H9 (cell line): Measurements from ENCODE around the gene CENPC. TPM values are rescaled to one million over a fixed set of nuclear protein-coding genes. Genes with fewer than 3 reads are reported as not detected.

Source experiments
- DNase-seq: peaks from one replicate; pipeline ENCODE4 v3.0.0-alpha.2; 2017
- H2AFZ ChIP-seq: one replicate; pipeline ENCODE4 v1.6.1; 2013; ENCODE audit warnings: mild to moderate bottlenecking, low read length, control low read depth, moderate library complexity
- H2AK5ac ChIP-seq: 2 replicates; pipeline ENCODE4 v1.6.1; 2013; ENCODE audit warnings: low read length, control low read depth, mixed read lengths; ENCODE audit not compliant: insufficient read length
- H2BK120ac ChIP-seq: one replicate; pipeline ENCODE4 v1.6.1; 2013; ENCODE audit warnings: low read depth, mild to moderate bottlenecking, low read length, control low read depth, inconsistent platforms; ENCODE audit not compliant: poor library complexity, severe bottlenecking
- H2BK12ac ChIP-seq: 2 replicates; pipeline ENCODE4 v1.6.1; 2013; ENCODE audit warnings: low read length, control low read depth, mixed read lengths, low read depth; ENCODE audit not compliant: insufficient read length
- H2BK15ac ChIP-seq: 2 replicates; pipeline ENCODE4 v1.6.1; 2013; ENCODE audit warnings: low read depth, low read length, control low read depth
- H2BK20ac ChIP-seq: one replicate; pipeline ENCODE4 v1.6.1; 2013; ENCODE audit warnings: low read depth, mild to moderate bottlenecking, low read length, control low read depth, inconsistent platforms; ENCODE audit not compliant: poor library complexity, severe bottlenecking
- H2BK5ac ChIP-seq: 2 replicates; pipeline ENCODE4 v1.6.1; 2013; ENCODE audit warnings: low read length, control low read depth, mixed read lengths; ENCODE audit not compliant: insufficient read length
- H3K14ac ChIP-seq: 2 replicates; pipeline ENCODE4 v1.6.1; 2013; ENCODE audit warnings: low read length, control low read depth; ENCODE audit not compliant: insufficient read depth
- H3K18ac ChIP-seq: 2 replicates; pipeline ENCODE4 v1.6.1; 2013; ENCODE audit warnings: low read depth, mild to moderate bottlenecking, mixed read lengths, low read length, control low read depth; ENCODE audit not compliant: insufficient read length
- H3K23ac ChIP-seq: 2 replicates; pipeline ENCODE4 v1.6.1; 2013; ENCODE audit warnings: low read length, control low read depth, mixed read lengths, low read depth; ENCODE audit not compliant: insufficient read length
- H3K23me2 ChIP-seq: 2 replicates; pipeline ENCODE4 v1.6.1; 2013; ENCODE audit warnings: low read depth, mild to moderate bottlenecking, mixed read lengths, low read length, control low read depth; ENCODE audit not compliant: insufficient read length, poor library complexity, severe bottlenecking
- H3K27ac ChIP-seq: 2 replicates; pipeline ENCODE4 v1.5.1; 2013; ENCODE audit warnings: low read length, control low read depth, mixed read lengths, low read depth; ENCODE audit not compliant: insufficient read length
- H3K27me3 ChIP-seq: 2 replicates; pipeline ENCODE4 v1.6.1; 2013; ENCODE audit warnings: low read length, control low read depth, inconsistent platforms; ENCODE audit not compliant: insufficient read depth
- H3K4ac ChIP-seq: 2 replicates; pipeline ENCODE4 v1.6.1; 2013; ENCODE audit warnings: low read depth, mild to moderate bottlenecking, control low read depth, inconsistent platforms, low read length, moderate library complexity
- H3K4me1 ChIP-seq: 2 replicates; pipeline ENCODE4 v1.6.1; 2013; ENCODE audit warnings: low read length, control low read depth, inconsistent platforms; ENCODE audit not compliant: insufficient read depth
- H3K4me2 ChIP-seq: 2 replicates; pipeline ENCODE4 v1.6.1; 2013; ENCODE audit warnings: low read length, control low read depth, mixed read lengths; ENCODE audit not compliant: insufficient read length, insufficient read depth
- H3K56ac ChIP-seq: 2 replicates; pipeline ENCODE4 v1.6.1; 2013; ENCODE audit warnings: low read depth, mild to moderate bottlenecking, mixed read lengths, low read length, control low read depth; ENCODE audit not compliant: insufficient read length
- H3K79me1 ChIP-seq: 2 replicates; pipeline ENCODE4 v1.6.1; 2013; ENCODE audit warnings: low read depth, mild to moderate bottlenecking, moderate library complexity, low read length, control low read depth, inconsistent platforms; ENCODE audit not compliant: insufficient read depth, poor library complexity, severe bottlenecking
- H3K79me2 ChIP-seq: 2 replicates; pipeline ENCODE4 v1.6.1; 2013; ENCODE audit warnings: low read length, control low read depth, inconsistent platforms; ENCODE audit not compliant: insufficient read depth
- H3K9ac ChIP-seq: 2 replicates; pipeline ENCODE4 v1.6.1; 2013; ENCODE audit warnings: low read length, control low read depth, mixed read lengths; ENCODE audit not compliant: insufficient read length; ENCODE audit errors: extremely low read depth
- H3K9me3 ChIP-seq: one replicate; pipeline ENCODE4 v1.6.1; 2013; ENCODE audit warnings: low read depth, low read length, inconsistent platforms; ENCODE audit not compliant: control insufficient read depth
- H3T11ph ChIP-seq: one replicate; pipeline ENCODE4 v1.6.1; 2013; ENCODE audit warnings: mild to moderate bottlenecking, low read length, control low read depth, inconsistent platforms
- H4K20me1 ChIP-seq: one replicate; pipeline ENCODE4 v1.6.1; 2013; ENCODE audit not compliant: control insufficient read depth, insufficient read length, insufficient read depth
- H4K5ac ChIP-seq: 2 replicates; pipeline ENCODE4 v1.6.1; 2013; ENCODE audit warnings: low read depth, mild to moderate bottlenecking, mixed read lengths, low read length, control low read depth; ENCODE audit not compliant: insufficient read length
- H4K8ac ChIP-seq: replicated peaks from 2 replicates; pipeline ENCODE4 v1.6.1; 2013; ENCODE audit warnings: low read length, control low read depth, mixed read lengths, low read depth; ENCODE audit not compliant: insufficient read length
- H4K91ac ChIP-seq: 2 replicates; pipeline ENCODE4 v1.6.1; 2013; ENCODE audit warnings: low read depth, mild to moderate bottlenecking, moderate library complexity, mixed read lengths, low read length, control low read depth; ENCODE audit not compliant: insufficient read length
- H3K27ac Mint-ChIP-seq, 3 experiments: 2 replicates in 2 of 3; 3 replicates in 1 of 3; pipeline ENCODE4 v1.8.0; 2020 to 2021; ENCODE audit warnings: mixed read lengths in 3 of 3, mild to moderate bottlenecking in 1 of 3, moderate library complexity in 1 of 3
- H3K27me3 Mint-ChIP-seq: 2 replicates; pipeline ENCODE4 v1.8.0; 2021; ENCODE audit warnings: low read depth, mild to moderate bottlenecking, moderate library complexity, mixed read lengths
- H3K36me3 Mint-ChIP-seq, 3 experiments: 2 replicates in 2 of 3; 3 replicates in 1 of 3; pipeline ENCODE4 v1.8.0; 2020 to 2021; ENCODE audit warnings: low read depth in 3 of 3, mixed read lengths in 3 of 3; ENCODE audit not compliant: insufficient read depth in 1 of 3
- H3K4me1 Mint-ChIP-seq, 2 experiments: 2 replicates each; pipeline ENCODE4 v1.8.0; 2020; ENCODE audit warnings: mixed read lengths in 2 of 2
- H3K4me3 Mint-ChIP-seq, 2 experiments: 2 replicates in 1 of 2; 3 replicates in 1 of 2; pipeline ENCODE4 v1.8.0; 2020 to 2021; ENCODE audit warnings: mild to moderate bottlenecking in 2 of 2, mixed read lengths in 2 of 2, moderate library complexity in 1 of 2
- H3K9me3 Mint-ChIP-seq, 2 experiments: 2 replicates in 1 of 2; 3 replicates in 1 of 2; pipeline ENCODE4 v1.8.0; 2020; ENCODE audit warnings: mild to moderate bottlenecking in 2 of 2, mixed read lengths in 2 of 2, moderate library complexity in 1 of 2
- WGBS: extraction: QIAGEN DNeasy Blood & Tissue Kit; methylation state at CpG from one replicate; pipeline ENCODE4 v1.1.7; 2013; ENCODE audit warnings: missing lambda C conversion rate, low lambda C conversion rate, mixed read lengths; ENCODE audit not compliant: insufficient read length; ENCODE audit errors: extremely low coverage; 5-methylcytosine and 5-hydroxymethylcytosine counted together
- total RNA-seq: library from RNA; stranded (reverse); gene quantifications from 2 replicates; pipeline ENCODE4 v1.2.1, GENCODE V29; 2021
- TF ChIP-seq, protein P1 (sequence below): fragments of 200-600 bp; sonication (generic); conservative IDR thresholded peaks from 3 replicates; pipeline ENCODE4 v1.8.0; 2021; ENCODE audit warnings: antibody characterized with exemption, mild to moderate bottlenecking

CENPC gene
- total RNA-seq, 1 experiment from 2014 or later: 18.8 TPM

- TF ChIP-seq, protein P1, sequence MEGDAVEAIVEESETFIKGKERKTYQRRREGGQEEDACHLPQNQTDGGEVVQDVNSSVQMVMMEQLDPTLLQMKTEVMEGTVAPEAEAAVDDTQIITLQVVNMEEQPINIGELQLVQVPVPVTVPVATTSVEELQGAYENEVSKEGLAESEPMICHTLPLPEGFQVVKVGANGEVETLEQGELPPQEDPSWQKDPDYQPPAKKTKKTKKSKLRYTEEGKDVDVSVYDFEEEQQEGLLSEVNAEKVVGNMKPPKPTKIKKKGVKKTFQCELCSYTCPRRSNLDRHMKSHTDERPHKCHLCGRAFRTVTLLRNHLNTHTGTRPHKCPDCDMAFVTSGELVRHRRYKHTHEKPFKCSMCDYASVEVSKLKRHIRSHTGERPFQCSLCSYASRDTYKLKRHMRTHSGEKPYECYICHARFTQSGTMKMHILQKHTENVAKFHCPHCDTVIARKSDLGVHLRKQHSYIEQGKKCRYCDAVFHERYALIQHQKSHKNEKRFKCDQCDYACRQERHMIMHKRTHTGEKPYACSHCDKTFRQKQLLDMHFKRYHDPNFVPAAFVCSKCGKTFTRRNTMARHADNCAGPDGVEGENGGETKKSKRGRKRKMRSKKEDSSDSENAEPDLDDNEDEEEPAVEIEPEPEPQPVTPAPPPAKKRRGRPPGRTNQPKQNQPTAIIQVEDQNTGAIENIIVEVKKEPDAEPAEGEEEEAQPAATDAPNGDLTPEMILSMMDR: no peak
These were observed 79.6 kb downstream of the CENPC start for GRCh38 chr4:67465763-67466052.

More at GRCh38 chr4:67465763-67466052, 79.6 kb downstream of the CENPC start:
- Histone ChIP-seq H2AFZ (no peak overlapping the region), H3K23me2 (no peaks in the 10 kb centered on the region), H3K27me3 (no peaks in the 10 kb centered on the region), H3K27ac (no peak overlapping the region), H3K14ac (no peak overlapping the region), H2BK12ac (no peak overlapping the region), H3K23ac (no peak overlapping the region), H2BK5ac (no peak overlapping the region), H4K5ac (no peak overlapping the region), H4K8ac (no peak overlapping the region), H3K79me2 (no peaks in the 10 kb centered on the region), H3K4me1 (no peaks in the 10 kb centered on the region), H2BK120ac (no peak overlapping the region), H3K4me2 (no peak overlapping the region), H3K18ac (no peak overlapping the region), H3K9me3 (no peaks in the 10 kb centered on the region), H4K20me1 (no peaks in the 10 kb centered on the region), H3K9ac (no peak overlapping the region), H3K56ac (no peak overlapping the region), H3T11ph (no peak overlapping the region), H3K79me1 (no peaks in the 10 kb centered on the region), H4K91ac (no peak overlapping the region), H2AK5ac (no peak overlapping the region), H2BK15ac (no peak overlapping the region), H2BK20ac (no peak overlapping the region), H3K4ac (no peak overlapping the region)
- H3K27ac Mint-ChIP-seq: peak overlapping the region in 1 of 3 experiments; percentile 44; a peak in 1 of 7 replicates
- H3K4me3 Mint-ChIP-seq: no peak overlapping the region
- peaks cover 0 to 9% (median 0%) of the 10 kb centered on the region in 3 experiments; a peak in 4 of 7 replicates for H3K36me3 Mint-ChIP-seq
- WGBS: no CpG with 5 or more reads among the region's 4 CpGs
- H3K9me3 Mint-ChIP-seq: no peaks in the 10 kb centered on the region
- peaks cover 8 to 14% of the 10 kb centered on the region in 2 experiments for H3K4me1 Mint-ChIP-seq
- no peaks in the 10 kb centered on the region for H3K27me3 Mint-ChIP-seq
- no peak for DNase-seq
